Kidney (tissue), 14 donors: ENCODE results near the gene ARAP1. TPM values are rescaled to one million over a fixed set of nuclear protein-coding genes. Genes with fewer than 3 reads are reported as not detected.

Experiments used
- DNase-seq, 5 donors: peaks; one replicate each; pipeline ENCODE4 v3.0.0-alpha.2; 2013 to 2020
- FAIRE-seq: peaks from 2 replicates; lab custom pipeline; 2012; peaks lifted over from hg19 to GRCh38; lab: Jason Lieb, UNC
- H3K27ac ChIP-seq, 2 donors: one replicate each; pipeline ENCODE4 v1.7.0; 2013; ENCODE audit warnings: low read depth in 2 of 2, low read length in 2 of 2, inconsistent platforms in 1 of 2
- H3K27me3 ChIP-seq: one replicate; pipeline ENCODE4 v1.7.1; 2013; ENCODE audit warnings: low read length, inconsistent platforms; ENCODE audit not compliant: control insufficient read depth, insufficient read depth
- H3K36me3 ChIP-seq, 3 donors: one replicate each; pipeline versions ENCODE4 v1.7.0 to v1.7.1; 2013; ENCODE audit warnings: low read length in 3 of 3, control low read depth in 1 of 3, inconsistent platforms in 1 of 3; ENCODE audit not compliant: insufficient read depth in 3 of 3, control insufficient read depth in 2 of 3
- H3K4me1 ChIP-seq, 3 donors: one replicate each; pipeline versions ENCODE4 v1.7.0 to v1.7.1; 2013; ENCODE audit warnings: low read length in 3 of 3, inconsistent platforms in 1 of 3, low read depth in 1 of 3; ENCODE audit not compliant: control insufficient read depth in 2 of 3, insufficient read depth in 2 of 3
- H3K4me3 ChIP-seq, 3 donors: one replicate each; pipeline versions ENCODE4 v1.7.0 to v1.8.1; 2013; ENCODE audit warnings: low read length in 3 of 3, control low read depth in 1 of 3, inconsistent platforms in 1 of 3
- H3K9ac ChIP-seq, 3 donors: one replicate each; pipeline versions ENCODE4 v1.7.0 to v1.7.1; 2013; ENCODE audit warnings: low read length in 3 of 3, control low read depth in 1 of 3, inconsistent platforms in 1 of 3
- H3K9me3 ChIP-seq, 3 donors: one replicate each; pipeline versions ENCODE4 v1.7.0 to v1.7.1; 2013; ENCODE audit warnings: low read length in 3 of 3, control low read depth in 1 of 3, inconsistent platforms in 1 of 3; ENCODE audit not compliant: control insufficient read depth in 2 of 3, insufficient read depth in 1 of 3
- intact Hi-C: fragments of 100-400 bp; cut with DNase I; formaldehyde crosslinking; loops from one replicate; pipeline ENCODE4 v1.11.1; 2022
- polyA plus RNA-seq: library from polyadenylated mRNA; stranded (reverse); fragments of 350-450 nt; fragmentation: Illumina TruSeq; extraction: RNeasy Lipid Tissue Mini Kit (QIAGEN cat#74804); gene quantifications from one replicate; pipeline ENCODE4 v1.2.3, GENCODE V29; 2014; ENCODE audit warnings: low read depth, low replicate concordance; ENCODE audit not compliant: insufficient read depth
- total RNA-seq: library from RNA; stranded (reverse); fragmentation: NEBNext Ultra II Directional; extraction: Animal tissue kit (Norgen Biotek cat#: 25700); gene quantifications from one replicate; pipeline ENCODE4 v1.2.1, GENCODE V29; 2021
- TF ChIP-seq, protein P1 (sequence below): IDR thresholded peaks from 3 replicates; pipeline ENCODE4 v1.5.1; 2012; ENCODE audit warnings: mild to moderate bottlenecking, moderate library complexity, borderline replicate concordance; ENCODE audit not compliant: insufficient read depth; ENCODE audit errors: extremely low read depth
- donor health status: control.
- donor health status: control.
- donor health status: control.
- donor health status: control.
- donor health status: control.
- donor health status: DM: yes; HTN: yes; CAD: no.
- donor health status: Normal renal cell carcinoma (clear cell type).

The ARAP1 gene
- total and polyA plus RNA-seq, 2 donors from 2014 or later: 58.2 to 80.8 TPM

DNA sequence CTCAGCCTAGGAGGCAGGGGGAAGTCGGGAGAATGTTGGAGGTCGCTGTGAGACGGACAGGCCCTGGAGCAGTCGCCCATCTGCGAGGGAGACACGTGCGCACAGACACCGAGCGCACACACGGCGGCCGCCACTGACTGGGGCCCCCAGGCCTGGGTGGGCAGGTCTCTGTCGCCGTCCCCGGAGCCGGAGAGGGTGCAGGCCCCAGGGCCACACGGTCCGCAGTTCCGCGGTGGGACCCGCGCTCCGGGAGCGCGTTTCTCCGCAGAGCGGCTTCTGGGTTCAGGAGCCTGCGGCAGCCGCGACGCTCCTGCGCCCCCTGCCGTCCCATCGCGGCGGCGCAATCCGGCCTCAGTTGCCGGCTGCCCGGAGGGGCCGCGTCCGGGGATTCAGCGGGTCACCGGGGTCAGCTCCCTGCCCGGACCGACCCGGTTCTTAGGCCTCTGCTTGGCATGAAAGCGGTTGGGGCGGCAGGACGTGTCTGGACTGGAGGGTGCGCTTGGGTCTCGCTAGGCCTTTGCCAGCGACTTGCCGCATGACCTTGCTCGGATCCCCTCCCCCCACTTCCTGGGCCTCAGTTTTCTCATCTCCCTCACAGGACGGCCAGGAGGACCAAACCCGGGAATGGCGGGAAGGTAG is 109.2 kb downstream of the ARAP1 start:
- no peak for FAIRE-seq
- no peak overlapping the region for H3K27ac ChIP-seq
- H3K36me3 ChIP-seq: no peaks in the 10 kb centered on the region
- peak; percentile 58 to 82 (median 68) for DNase-seq
- H3K27me3 ChIP-seq: peaks cover 15% of the 10 kb centered on the region
- no peak overlapping the region for H3K9ac ChIP-seq
- no peaks in the 10 kb centered on the region for H3K9me3 ChIP-seq
- peak overlapping the region in 2 of 3 donors; percentile 32 for H3K4me3 ChIP-seq
- intact Hi-C loops: loop anchor here (5.0 kb wide), 1 partner anchor 56 kb away; no protein-coding TSS in a partner anchor
- no peaks in the 10 kb centered on the region for H3K4me1 ChIP-seq
- TF ChIP-seq, protein P1, sequence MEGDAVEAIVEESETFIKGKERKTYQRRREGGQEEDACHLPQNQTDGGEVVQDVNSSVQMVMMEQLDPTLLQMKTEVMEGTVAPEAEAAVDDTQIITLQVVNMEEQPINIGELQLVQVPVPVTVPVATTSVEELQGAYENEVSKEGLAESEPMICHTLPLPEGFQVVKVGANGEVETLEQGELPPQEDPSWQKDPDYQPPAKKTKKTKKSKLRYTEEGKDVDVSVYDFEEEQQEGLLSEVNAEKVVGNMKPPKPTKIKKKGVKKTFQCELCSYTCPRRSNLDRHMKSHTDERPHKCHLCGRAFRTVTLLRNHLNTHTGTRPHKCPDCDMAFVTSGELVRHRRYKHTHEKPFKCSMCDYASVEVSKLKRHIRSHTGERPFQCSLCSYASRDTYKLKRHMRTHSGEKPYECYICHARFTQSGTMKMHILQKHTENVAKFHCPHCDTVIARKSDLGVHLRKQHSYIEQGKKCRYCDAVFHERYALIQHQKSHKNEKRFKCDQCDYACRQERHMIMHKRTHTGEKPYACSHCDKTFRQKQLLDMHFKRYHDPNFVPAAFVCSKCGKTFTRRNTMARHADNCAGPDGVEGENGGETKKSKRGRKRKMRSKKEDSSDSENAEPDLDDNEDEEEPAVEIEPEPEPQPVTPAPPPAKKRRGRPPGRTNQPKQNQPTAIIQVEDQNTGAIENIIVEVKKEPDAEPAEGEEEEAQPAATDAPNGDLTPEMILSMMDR: peak; percentile 92

DNA sequence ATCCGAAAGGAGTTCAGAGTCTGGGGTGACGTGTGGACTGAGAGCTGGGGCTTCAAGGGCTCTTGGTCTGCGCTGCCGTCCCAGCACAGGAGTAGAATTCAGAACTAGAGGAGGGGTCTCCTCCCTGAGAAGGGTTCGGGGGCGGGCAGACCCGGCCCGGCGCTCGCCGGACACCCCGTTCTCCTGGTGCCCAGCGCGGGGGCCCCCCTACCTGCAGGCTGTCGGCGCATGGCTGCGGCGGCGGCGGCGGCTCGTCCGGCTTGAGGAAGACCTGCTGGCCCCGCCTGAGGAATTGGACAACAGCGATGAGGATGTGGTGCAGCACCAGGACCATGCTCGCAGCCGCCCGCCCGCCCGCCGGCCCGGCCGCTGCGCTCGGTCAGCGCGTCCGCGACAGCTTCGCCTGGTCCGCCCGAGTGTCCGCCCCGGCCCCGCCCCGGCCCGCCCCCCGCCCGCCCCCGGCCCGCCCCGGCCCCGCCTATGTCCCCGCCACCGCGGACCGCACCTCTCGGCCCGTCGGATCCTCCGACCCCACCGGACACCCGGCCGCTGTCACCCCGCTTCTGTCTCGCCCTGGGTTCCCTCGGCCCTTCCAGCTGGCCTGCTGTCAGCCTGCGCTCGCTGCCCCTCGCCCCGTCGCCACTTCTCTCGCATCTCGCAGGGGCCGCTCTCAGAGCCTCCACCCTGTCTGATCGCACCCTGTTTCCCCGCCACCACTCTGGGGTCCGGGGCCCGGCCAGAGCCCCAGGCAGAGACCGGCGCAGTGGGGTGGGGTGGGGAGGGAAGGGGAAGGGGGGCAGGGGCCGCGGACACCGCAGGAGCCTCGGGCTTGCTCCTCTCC is 109.9 kb downstream of the ARAP1 start:
- H3K27me3 ChIP-seq: peaks cover 15% of the 10 kb centered on the region
- DNase-seq (peak in 4 of 5 donors; percentile 34 to 83 (median 56)), FAIRE-seq (no peak)
- H3K9ac ChIP-seq: peak overlapping the region in 1 of 3 donors; percentile 46
- no peaks in the 10 kb centered on the region for H3K9me3 ChIP-seq
- intact Hi-C loops: loop anchor here (5.0 kb wide), 1 partner anchor 55 kb away; no protein-coding TSS in a partner anchor
- no peak overlapping the region for H3K27ac ChIP-seq
- H3K4me3 ChIP-seq: peak overlapping the region in 2 of 3 donors; percentile 38 to 39
- TF ChIP-seq, protein P1: no peak
- no peaks in the 10 kb centered on the region for H3K36me3 ChIP-seq
- H3K4me1 ChIP-seq: no peaks in the 10 kb centered on the region

- Histone ChIP-seq H3K4me1 (peaks cover 0 to 2% (median 0%) of the 10 kb centered on the region in 3 donors), H3K4me3 (peak overlapping the region in 2 of 3 donors; percentile 38 to 39), H3K9me3 (no peaks in the 10 kb centered on the region), H3K27ac (peak overlapping the region in 1 of 2 donors; percentile 51), H3K9ac (peak overlapping the region in 1 of 3 donors; percentile 46), H3K27me3 (peaks cover 15% of the 10 kb centered on the region), H3K36me3 (no peaks in the 10 kb centered on the region)
- TF ChIP-seq, protein P1: no peak
- FAIRE-seq: no peak
- no peak for DNase-seq
- intact Hi-C loops: loop anchor here (5.0 kb wide), 1 partner anchor 54 kb away; no protein-coding TSS in a partner anchor
These were observed 110.6 kb downstream of the ARAP1 start for GRCh38 chr11:72641522-72642042.
